ENCODE data around the gene C10orf53. TPM values are rescaled to one million over a fixed set of nuclear protein-coding genes. Genes with fewer than 3 reads are reported as not detected.

C10orf53 gene
- total and polyA plus RNA-seq, 2 of the 4 experiments (the other 2 are of a cell fraction): not detected

DNA sequence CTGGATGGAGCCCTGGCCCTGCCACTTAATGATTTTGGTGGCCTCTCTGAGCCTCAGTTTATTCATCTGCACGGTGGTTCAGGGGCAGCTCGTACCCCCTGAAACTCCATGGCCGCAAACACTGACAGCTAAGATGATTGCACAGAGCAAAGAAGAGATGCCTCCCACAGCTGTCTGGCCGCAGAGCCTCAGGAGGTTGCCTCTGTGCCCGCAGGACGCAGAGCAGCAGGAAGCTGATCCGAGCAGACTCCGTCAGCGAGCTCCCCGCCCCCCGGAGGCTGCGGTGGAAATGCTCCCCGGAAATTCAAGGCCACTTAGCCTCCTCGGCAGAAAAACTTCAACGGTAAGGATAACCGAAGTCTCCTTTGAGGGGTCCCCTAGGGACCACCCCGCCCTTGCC is 30.2 kb upstream of the C10orf53 start:
- in situ Hi-C loops (cut with MboI; ENCODE audit: low sequenced_read_pairs) (no loop called here), intact Hi-C loops (cut with micrococcal nuclease) (no loop called here), dilution Hi-C loops (cut with HindIII; ENCODE audit: low sequenced_read_pairs, unreplicated experiment) (no loop called here)
- ChIA-PET CTCF (no interaction called here), POLR2A (ENCODE audit: unreplicated experiment) (interaction anchor here (0.7 kb wide), 1 partner anchor 125 kb away, joined by 26 read pairs; no protein-coding TSS in a partner anchor)
- DNase-seq (no peak), ATAC-seq (ENCODE audit: low read depth) (peak; percentile 48)
- Histone ChIP-seq H2AK5ac (ENCODE audit: low read depth, low read length) (no peak overlapping the region), H4K91ac (ENCODE audit: insufficient read depth, low read depth, low read length) (no peak overlapping the region), H3K4me1 (ENCODE audit: control insufficient read depth, insufficient read depth, low read length) (no peaks in the 10 kb centered on the region), H2BK120ac (ENCODE audit: low read depth, low read length) (no peak overlapping the region), H2BK5ac (ENCODE audit: low read depth, low read length, poor library complexity, severe bottlenecking) (no peak overlapping the region), H3K9me1 (ENCODE audit: insufficient read depth, low read length) (no peaks in the 10 kb centered on the region), H3K79me1 (ENCODE audit: low read depth in 1 of 2, low read length in 2 of 2) (no peaks in the 10 kb centered on the region), H3K14ac (replicated peaks; ENCODE audit: low read depth, low read length) (no peak overlapping the region), H3K27me3 (ENCODE audit: control insufficient read depth, insufficient read depth, low read length) (peaks cover 11% of the 10 kb centered on the region), H3K4ac (ENCODE audit: low read depth, low read length) (no peak overlapping the region), H3K36me3 (ENCODE audit: control insufficient read depth, insufficient read depth, low read length) (no peaks in the 10 kb centered on the region), H2AFZ (replicated peaks; ENCODE audit: low read length, poor library complexity) (peak overlapping the region; percentile 41), H2BK15ac (ENCODE audit: low read depth, low read length) (no peak overlapping the region), H4K5ac (ENCODE audit: low read depth, low read length) (no peak overlapping the region), H3K23ac (ENCODE audit: low read depth, low read length) (no peak overlapping the region), H3K4me2 (ENCODE audit: low read depth, low read length) (no peak overlapping the region), H3K56ac (ENCODE audit: extremely low read depth, insufficient read depth, low read length) (no peak overlapping the region), H3K18ac (ENCODE audit: low read depth, low read length) (no peak overlapping the region), H3K9me3 (ENCODE audit: control insufficient read depth, insufficient read depth, low read length) (no peaks in the 10 kb centered on the region), H4K20me1 (ENCODE audit: insufficient read depth, low read length) (no peaks in the 10 kb centered on the region), H3K27ac (ENCODE audit: insufficient read depth, low read length) (no peak overlapping the region), H3K4me3 (ENCODE audit: insufficient read depth, low read depth, low read length) (no peak overlapping the region), H2AK9ac (replicated peaks; ENCODE audit: low read depth, low read length, poor library complexity) (no peak overlapping the region), H3K9ac (ENCODE audit: low read depth, low read length) (no peak overlapping the region), H2BK20ac (ENCODE audit: low read depth, low read length) (no peak overlapping the region), H4K8ac (ENCODE audit: low read depth in 2 of 2, low read length in 2 of 2) (no peak overlapping the region)
- BruUV-seq (replicated peaks): no TSS peak
- TF ChIP-seq RAD21 (IDR thresholded peaks at IDR 0.05; ENCODE audit: low read length) (no peak), RCOR1 (IDR thresholded peaks at IDR 0.05; ENCODE audit: insufficient replicate concordance, low read length) (no peak), MXI1 (IDR thresholded peaks at IDR 0.05; ENCODE audit: borderline replicate concordance, low read depth, low read length) (no peak), NFE2L2 (IDR thresholded peaks at IDR 0.05; ENCODE audit: low read depth, low read length) (no peak), MAZ (IDR thresholded peaks at IDR 0.05; ENCODE audit: borderline replicate concordance, low read depth, low read length) (no peak), CEBPB (IDR thresholded peaks at IDR 0.05; ENCODE audit: low read depth, low read length) (no peak), CHD1 (IDR thresholded peaks at IDR 0.05; ENCODE audit: low read depth, low read length) (no peak), BHLHE40 (IDR thresholded peaks at IDR 0.05; ENCODE audit: low read depth, low read length) (no peak), MAFK (IDR thresholded peaks at IDR 0.05; ENCODE audit: low read depth, low read length) (no peak), FOS (IDR thresholded peaks at IDR 0.05; ENCODE audit: low read depth, low read length) (no peak), RFX5 (IDR thresholded peaks at IDR 0.05; ENCODE audit: low read depth, low read length) (no peak), SMC3 (IDR thresholded peaks at IDR 0.05; ENCODE audit: low read depth, low read length) (no peak)
- TF ChIP-seq, protein P1, sequence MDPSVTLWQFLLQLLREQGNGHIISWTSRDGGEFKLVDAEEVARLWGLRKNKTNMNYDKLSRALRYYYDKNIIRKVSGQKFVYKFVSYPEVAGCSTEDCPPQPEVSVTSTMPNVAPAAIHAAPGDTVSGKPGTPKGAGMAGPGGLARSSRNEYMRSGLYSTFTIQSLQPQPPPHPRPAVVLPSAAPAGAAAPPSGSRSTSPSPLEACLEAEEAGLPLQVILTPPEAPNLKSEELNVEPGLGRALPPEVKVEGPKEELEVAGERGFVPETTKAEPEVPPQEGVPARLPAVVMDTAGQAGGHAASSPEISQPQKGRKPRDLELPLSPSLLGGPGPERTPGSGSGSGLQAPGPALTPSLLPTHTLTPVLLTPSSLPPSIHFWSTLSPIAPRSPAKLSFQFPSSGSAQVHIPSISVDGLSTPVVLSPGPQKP (IDR thresholded peaks at IDR 0.05; ENCODE audit: borderline replicate concordance, low read depth, low read length): no peak
- TF ChIP-seq, protein P2, sequence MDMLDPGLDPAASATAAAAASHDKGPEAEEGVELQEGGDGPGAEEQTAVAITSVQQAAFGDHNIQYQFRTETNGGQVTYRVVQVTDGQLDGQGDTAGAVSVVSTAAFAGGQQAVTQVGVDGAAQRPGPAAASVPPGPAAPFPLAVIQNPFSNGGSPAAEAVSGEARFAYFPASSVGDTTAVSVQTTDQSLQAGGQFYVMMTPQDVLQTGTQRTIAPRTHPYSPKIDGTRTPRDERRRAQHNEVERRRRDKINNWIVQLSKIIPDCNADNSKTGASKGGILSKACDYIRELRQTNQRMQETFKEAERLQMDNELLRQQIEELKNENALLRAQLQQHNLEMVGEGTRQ (IDR thresholded peaks at IDR 0.05; ENCODE audit: low read depth, low read length): no peak
- TF ChIP-seq, protein P3, sequence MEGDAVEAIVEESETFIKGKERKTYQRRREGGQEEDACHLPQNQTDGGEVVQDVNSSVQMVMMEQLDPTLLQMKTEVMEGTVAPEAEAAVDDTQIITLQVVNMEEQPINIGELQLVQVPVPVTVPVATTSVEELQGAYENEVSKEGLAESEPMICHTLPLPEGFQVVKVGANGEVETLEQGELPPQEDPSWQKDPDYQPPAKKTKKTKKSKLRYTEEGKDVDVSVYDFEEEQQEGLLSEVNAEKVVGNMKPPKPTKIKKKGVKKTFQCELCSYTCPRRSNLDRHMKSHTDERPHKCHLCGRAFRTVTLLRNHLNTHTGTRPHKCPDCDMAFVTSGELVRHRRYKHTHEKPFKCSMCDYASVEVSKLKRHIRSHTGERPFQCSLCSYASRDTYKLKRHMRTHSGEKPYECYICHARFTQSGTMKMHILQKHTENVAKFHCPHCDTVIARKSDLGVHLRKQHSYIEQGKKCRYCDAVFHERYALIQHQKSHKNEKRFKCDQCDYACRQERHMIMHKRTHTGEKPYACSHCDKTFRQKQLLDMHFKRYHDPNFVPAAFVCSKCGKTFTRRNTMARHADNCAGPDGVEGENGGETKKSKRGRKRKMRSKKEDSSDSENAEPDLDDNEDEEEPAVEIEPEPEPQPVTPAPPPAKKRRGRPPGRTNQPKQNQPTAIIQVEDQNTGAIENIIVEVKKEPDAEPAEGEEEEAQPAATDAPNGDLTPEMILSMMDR (conservative IDR thresholded peaks at IDR 0.05; ENCODE audit: low read depth, low read length): no peak
- 25% methylated on average over 11 of the region's 17 CpGs; no CpG with 5 or more reads in 1 of the 2 experiments for WGBS, 2 experiments (ENCODE audit: extremely low coverage in 2 of 2, insufficient read length in 1 of 2)

Data from IMR-90 (cell line).